ENCODE data around the gene GRIN2A.

- TF ChIP-seq CTCF (IDR thresholded peaks at IDR 0.05; ENCODE audit: insufficient read depth, low read length) (no peak), GABPA (IDR thresholded peaks at IDR 0.05; ENCODE audit: low read depth) (no peak), POLR2AphosphoS5 (IDR thresholded peaks at IDR 0.05; ENCODE audit: low read depth) (no peak)
Observed at GRCh38 chr16:9978160-9978725, 204.0 kb downstream of the GRIN2A start.

Data from HL-60 (cell line).